Measurements from ENCODE around the gene KLHL6.

- peak in 1 of 5 experiments; percentile 13 for TF ChIP-seq CTCF (IDR thresholded peaks at IDR 0.05)
- TF ChIP-seq POLR2A (IDR thresholded peaks at IDR 0.05), result peak; percentile 9 to 45
- TF ChIP-seq EP300 (IDR thresholded peaks at IDR 0.05), result peak in 1 of 2 donors; percentile 84
Observed at GRCh38 chr3:183447206-183448001, 108.1 kb downstream of the KLHL6 start.

Measured in tibial nerve (tissue), 4 donors.